Sigmoid colon (tissue), 4 donors: Measurements from ENCODE around the gene ZBED1.

Experiments used
- CTCF ChIP-seq, 4 experiments: fragments of 450-650 bp in 3 of 4; fragments of 200-600 bp in 1 of 4; IDR thresholded peaks; one replicate each; pipeline ENCODE4 v1.5.1; 2016 to 2019; ENCODE audit warnings: antibody characterized with exemption in 4 of 4, mild to moderate bottlenecking in 3 of 4, moderate library complexity in 2 of 4
- POLR2A ChIP-seq, 2 donors: fragments of 450-650 bp; IDR thresholded peaks; one replicate each; pipeline ENCODE4 v1.6.1; 2016; ENCODE audit warnings: antibody characterized with exemption in 2 of 2, mild to moderate bottlenecking in 2 of 2, moderate library complexity in 2 of 2
- POLR2AphosphoS5 ChIP-seq, 4 donors: sonication (generic); formaldehyde crosslinking; IDR thresholded peaks; one replicate each; pipeline ENCODE4 v1.6.1; 2017; ENCODE audit warnings: antibody characterized with exemption in 4 of 4

- TF ChIP-seq CTCF (IDR thresholded peaks at IDR 0.05) (no peak), POLR2A (IDR thresholded peaks at IDR 0.05) (no peak), POLR2AphosphoS5 (IDR thresholded peaks at IDR 0.05) (no peak)
Observed at GRCh38 chrX:2504706-2505332, 4.0 kb upstream of the ZBED1 start.
